K562 (cell line): ENCODE data around the gene B4GALNT2. TPM values are rescaled to one million over a fixed set of nuclear protein-coding genes. Genes with fewer than 3 reads are reported as not detected.
A peak's percentile ranks its signal among the peaks of the same experiment; 100 is the strongest.

Experiments used
- CBX5 ChIP-seq: IDR thresholded peaks from 2 replicates; pipeline ENCODE4 v1.6.1; 2014; ENCODE audit warnings: low read depth, borderline replicate concordance
- CC2D1A ChIP-seq: fragments of 450-650 bp; IDR thresholded peaks from 2 replicates; pipeline ENCODE4 v1.6.1; 2017; ENCODE audit warnings: mild to moderate bottlenecking
- CTBP1 ChIP-seq: fragments of 450-650 bp; IDR thresholded peaks from 2 replicates; pipeline ENCODE4 v1.6.1; 2016; ENCODE audit warnings: borderline replicate concordance
- FOXK1 ChIP-seq: sonication (generic); formaldehyde crosslinking; IDR thresholded peaks from 2 replicates; pipeline ENCODE4 v1.8.0; 2022; ENCODE audit warnings: missing genetic modification reagents, mild to moderate bottlenecking, borderline replicate concordance
- GATAD2A ChIP-seq: fragments of 450-650 bp; IDR thresholded peaks from 2 replicates; pipeline ENCODE4 v1.6.1; 2017
- HLTF ChIP-seq: fragments of 450-650 bp; IDR thresholded peaks from 2 replicates; pipeline ENCODE4 v1.6.1; 2016
- HNRNPLL ChIP-seq: fragments of 200-400 bp; formaldehyde crosslinking; IDR thresholded peaks from 2 replicates; pipeline ENCODE4 v1.6.1; 2017; ENCODE audit warnings: low read length, low read depth, mild to moderate bottlenecking; ENCODE audit not compliant: poor library complexity, severe bottlenecking
- ILF3 ChIP-seq: fragments of 450-650 bp; IDR thresholded peaks from 2 replicates; pipeline ENCODE4 v1.6.1; 2018; ENCODE audit warnings: antibody characterized with exemption, mild to moderate bottlenecking, moderate library complexity, borderline replicate concordance
- KLF1 ChIP-seq: fragments of 450-650 bp; IDR thresholded peaks from 2 replicates; pipeline ENCODE4 v1.6.1; 2016; ENCODE audit warnings: missing genetic modification characterization, missing compliant biosample characterization
- POLR3G ChIP-seq: IDR thresholded peaks from 2 replicates; pipeline ENCODE4 v1.6.1; 2011; ENCODE audit not compliant: insufficient read length, insufficient replicate concordance; ENCODE audit errors: extremely low read depth
- RBM39 ChIP-seq: fragments of 200-400 bp; formaldehyde crosslinking; optimal IDR thresholded peaks from 2 replicates; pipeline ENCODE3; 2018; ENCODE audit warnings: low read depth, low read length
- RUNX1 ChIP-seq: sonication (generic); IDR thresholded peaks from 2 replicates; pipeline ENCODE4 v1.6.1; 2016; ENCODE audit warnings: antibody characterized with exemption, low read depth
- SLC30A9 ChIP-seq: fragments of 250-450 bp; sonication (Bioruptor Pico); IDR thresholded peaks from 2 replicates; pipeline ENCODE4 v1.8.0; 2022; ENCODE audit warnings: mild to moderate bottlenecking, moderate library complexity
- ZNF507 ChIP-seq: conservative IDR thresholded peaks from 2 replicates; pipeline ENCODE4 v1.6.1; 2017; ENCODE audit warnings: missing genetic modification characterization, missing compliant biosample characterization
- ZNF511 ChIP-seq: sonication (generic); formaldehyde crosslinking; IDR thresholded peaks from 2 replicates; pipeline ENCODE4 v1.8.0; 2022; ENCODE audit warnings: mild to moderate bottlenecking, missing genetic modification reagents
- ZNF584 ChIP-seq: fragments of 200-800 bp; sonication (Bioruptor generic); IDR thresholded peaks from 2 replicates; pipeline ENCODE4 v1.6.1; 2016; ENCODE audit warnings: low read depth, mild to moderate bottlenecking, missing genetic modification characterization, missing compliant biosample characterization
- ZNF639 ChIP-seq, 2 experiments: fragments of 200-800 bp in 1 of 2; sonication (Bioruptor generic) in 1 of 2; sonication (generic) in 1 of 2; formaldehyde crosslinking in 1 of 2; IDR thresholded peaks in 1 of 2; conservative IDR thresholded peaks in 1 of 2; 2 replicates each; pipeline versions ENCODE4 v1.5.0 to v1.6.1; 2016 to 2020; ENCODE audit warnings: missing compliant biosample characterization in 1 of 2, missing genetic modification characterization in 1 of 2, missing genetic modification reagents in 1 of 2
- ZNF644 ChIP-seq: fragments of 200-800 bp; sonication (Bioruptor generic); IDR thresholded peaks from 2 replicates; pipeline ENCODE4 v1.6.1; 2016; ENCODE audit warnings: low read depth, missing genetic modification characterization, missing compliant biosample characterization
- ZNF696 ChIP-seq: fragments of 250-450 bp; sonication (Bioruptor Pico); conservative IDR thresholded peaks from 2 replicates; pipeline ENCODE4 v1.4.0; 2020; ENCODE audit warnings: mild to moderate bottlenecking, moderate library complexity
- polyA plus RNA-seq, 8 experiments: library from polyadenylated mRNA; depleted of rRNA in 4 of 8; stranded (reverse) in 5 of 8; unstranded in 3 of 8; fragments of >200 nt; fragmentation: Nextera tagmentation in 2 of 8; fragmentation: Illumina TruSeq in 1 of 8; extraction: Ambion mirVana in 2 of 8; extraction: Trizol in 1 of 8; gene quantifications; 2 replicates each; pipeline versions ENCODE4 v1.2.1 to v1.2.3, GENCODE V29; 2011 to 2014; ENCODE audit warnings: inconsistent platforms in 1 of 8, missing spikeins in 1 of 8
- total RNA-seq, 7 experiments: library from RNA; depleted of rRNA in 6 of 7; stranded (reverse); fragments of >200 nt in 6 of 7; fragmentation: Illumina TruSeq in 2 of 7; extraction: Trizol in 2 of 7; gene quantifications; 2 replicates each; pipeline versions ENCODE4 v1.2.1 to v1.2.3, GENCODE V29; 2011 to 2021; ENCODE audit warnings: low replicate concordance in 1 of 7
- TF ChIP-seq, protein P1 (sequence below): fragments of 250-450 bp; sonication (Bioruptor Pico); IDR thresholded peaks from 2 replicates; pipeline ENCODE4 v1.5.0; 2021
- TF ChIP-seq, protein P2 (sequence below), 2 experiments: IDR thresholded peaks in 1 of 2; conservative IDR thresholded peaks in 1 of 2; 2 replicates each; pipeline ENCODE4 v1.6.1; 2016; ENCODE audit warnings: low read depth in 2 of 2, mild to moderate bottlenecking in 1 of 2, missing compliant biosample characterization in 1 of 2, missing genetic modification characterization in 1 of 2, moderate library complexity in 1 of 2

The B4GALNT2 gene
- total and polyA plus RNA-seq, 9 of the 15 experiments (the other 6 are each of a cell fraction or from before 2014, with no cell fraction given), result not detected

DNA sequence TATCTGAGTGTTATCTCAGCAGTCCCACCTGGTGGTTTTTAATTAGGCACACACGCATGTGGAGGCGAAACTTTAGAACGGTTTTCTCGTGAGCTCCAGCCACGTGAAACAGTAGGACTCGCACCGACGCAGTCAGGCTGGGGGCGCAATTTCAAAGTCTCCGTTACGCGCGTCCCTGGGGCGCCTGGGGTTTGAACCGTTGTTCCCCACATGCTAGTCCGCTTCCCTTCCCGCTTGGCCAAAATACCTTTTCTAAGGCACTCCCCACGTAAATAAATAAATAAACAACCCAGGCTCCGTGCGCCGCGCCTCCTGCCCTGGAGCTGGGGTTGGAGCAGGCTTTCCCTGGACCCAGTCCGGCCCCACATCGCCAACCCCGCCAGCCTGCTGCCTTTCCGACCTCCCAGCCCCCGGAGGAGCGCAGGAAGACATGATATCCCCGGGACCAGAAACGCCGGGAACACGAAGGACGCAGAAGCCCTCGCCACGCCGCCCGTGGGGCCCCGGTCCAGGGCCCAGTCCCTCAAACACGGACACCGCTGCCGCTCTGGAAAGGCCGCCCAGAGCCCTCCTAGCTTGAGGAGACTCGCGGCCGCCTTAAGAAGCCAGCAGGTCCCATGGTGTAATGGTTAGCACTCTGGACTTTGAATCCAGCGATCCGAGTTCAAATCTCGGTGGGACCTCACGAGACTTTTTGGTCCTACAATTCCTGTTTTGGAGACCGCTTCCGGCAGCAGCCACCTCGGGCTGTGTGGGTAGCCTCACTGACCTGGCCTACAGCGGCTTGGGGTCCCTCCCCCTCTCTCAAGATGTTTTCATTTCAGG, 59.6 kb downstream of the B4GALNT2 start (continued):
- TF ChIP-seq ZNF639 (CRISPR knock-in tag; conservative IDR thresholded peaks at IDR 0.05 in 1 of 2, IDR thresholded peaks at IDR 0.05 in 1 of 2) (peak in 1 of 2 experiments; percentile 74; a peak in 2 of 4 replicates), POLR3G (no peak), CBX5 (0 out of 2 replicates have a peak, but pooled peaks have one; percentile 39), ILF3 (0 out of 2 replicates have a peak, but pooled peaks have one; percentile 51), ZNF507 (no peak), HNRNPLL (peak; percentile 78), RBM39 (peak; percentile 82), RUNX1 (no peak), ZNF696 (no peak), ZNF584 (CRISPR knock-in tag) (no peak), ZNF644 (tag) (no peak), KLF1 (tag) (0 out of 2 replicates have a peak, but pooled peaks have one; percentile 58), GATAD2A (peak; percentile 22; the same call in 1 of the 2 replicates), ZNF511 (CRISPR knock-in tag) (peak; percentile 30; the same call in 1 of the 2 replicates), CC2D1A (0 out of 2 replicates have a peak, but pooled peaks have one; percentile 45), HLTF (no peak; the same call in 1 of the 2 replicates), CTBP1 (peak; percentile 84), FOXK1 (CRISPR knock-in tag) (0 out of 2 replicates have a peak, but pooled peaks have one; percentile 85), SLC30A9 (0 out of 2 replicates have a peak, but pooled peaks have one; percentile 66)
- TF ChIP-seq, protein P1, sequence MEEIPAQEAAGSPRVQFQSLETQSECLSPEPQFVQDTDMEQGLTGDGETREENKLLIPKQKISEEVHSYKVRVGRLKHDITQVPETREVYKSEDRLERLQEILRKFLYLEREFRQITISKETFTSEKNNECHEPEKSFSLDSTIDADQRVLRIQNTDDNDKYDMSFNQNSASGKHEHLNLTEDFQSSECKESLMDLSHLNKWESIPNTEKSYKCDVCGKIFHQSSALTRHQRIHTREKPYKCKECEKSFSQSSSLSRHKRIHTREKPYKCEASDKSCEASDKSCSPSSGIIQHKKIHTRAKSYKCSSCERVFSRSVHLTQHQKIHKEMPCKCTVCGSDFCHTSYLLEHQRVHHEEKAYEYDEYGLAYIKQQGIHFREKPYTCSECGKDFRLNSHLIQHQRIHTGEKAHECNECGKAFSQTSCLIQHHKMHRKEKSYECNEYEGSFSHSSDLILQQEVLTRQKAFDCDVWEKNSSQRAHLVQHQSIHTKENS (CRISPR knock-in tag), result no peak
- TF ChIP-seq, protein P2, sequence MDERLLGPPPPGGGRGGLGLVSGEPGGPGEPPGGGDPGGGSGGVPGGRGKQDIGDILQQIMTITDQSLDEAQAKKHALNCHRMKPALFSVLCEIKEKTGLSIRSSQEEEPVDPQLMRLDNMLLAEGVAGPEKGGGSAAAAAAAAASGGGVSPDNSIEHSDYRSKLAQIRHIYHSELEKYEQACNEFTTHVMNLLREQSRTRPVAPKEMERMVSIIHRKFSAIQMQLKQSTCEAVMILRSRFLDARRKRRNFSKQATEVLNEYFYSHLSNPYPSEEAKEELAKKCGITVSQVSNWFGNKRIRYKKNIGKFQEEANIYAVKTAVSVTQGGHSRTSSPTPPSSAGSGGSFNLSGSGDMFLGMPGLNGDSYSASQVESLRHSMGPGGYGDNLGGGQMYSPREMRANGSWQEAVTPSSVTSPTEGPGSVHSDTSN (CRISPR knock-in tag; IDR thresholded peaks at IDR 0.05; ENCODE audit: low read depth), result no peak
- TF ChIP-seq, protein P2 (tag; conservative IDR thresholded peaks at IDR 0.05; ENCODE audit: low read depth), result no peak
